Stimulated activated CD4-positive, alpha-beta T cell treated with anti-CD3 and anti-CD28 coated beads, Interleukin-15, amount 100 ng/mL, for 48 hours (primary cell): ENCODE measurements around the gene G6PC1.
"Not testable (repeated sequence)": the region's sequence is repeated elsewhere in the genome, so short reads cannot be mapped to it uniquely, and the experiment has no call there.

ENCODE experiments used
- DNase-seq, 2 donors: peaks; one replicate each; pipeline ENCODE4 v3.0.0-alpha.2; 2020; ENCODE audit warnings: low read depth in 2 of 2

The G6PC1 gene

GRCh38 chr17:42873932-42874695, 26.5 kb upstream of the G6PC1 start:
- not testable (repeated sequence) for DNase-seq

DNA sequence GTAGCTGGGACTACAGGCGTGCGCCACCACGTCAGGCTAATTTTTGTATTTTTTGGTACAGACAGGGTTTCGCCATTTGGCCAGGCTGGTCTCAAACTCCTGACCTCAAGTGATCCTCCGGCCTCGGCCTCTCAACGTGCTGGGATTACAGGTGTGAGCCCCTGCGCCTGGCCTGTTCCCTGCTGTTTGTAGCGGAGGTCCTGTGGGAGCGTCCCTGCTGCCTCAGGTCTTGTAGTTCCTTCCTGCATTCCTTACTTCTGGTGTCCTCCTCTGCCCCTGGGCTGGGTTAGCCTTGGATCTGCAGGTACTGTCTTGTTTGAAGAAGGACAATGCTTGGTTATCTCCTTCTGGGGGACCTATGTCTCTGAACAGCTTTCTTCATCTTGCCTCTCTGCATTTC, 23.6 kb upstream of the G6PC1 start:
- DNase-seq, result no peak

- no peak for DNase-seq
Measured at GRCh38 chr17:42878123-42878880, 22.3 kb upstream of the G6PC1 start.

GRCh38 chr17:42878924-42879595, 21.5 kb upstream of the G6PC1 start:
- no peak for DNase-seq

DNA sequence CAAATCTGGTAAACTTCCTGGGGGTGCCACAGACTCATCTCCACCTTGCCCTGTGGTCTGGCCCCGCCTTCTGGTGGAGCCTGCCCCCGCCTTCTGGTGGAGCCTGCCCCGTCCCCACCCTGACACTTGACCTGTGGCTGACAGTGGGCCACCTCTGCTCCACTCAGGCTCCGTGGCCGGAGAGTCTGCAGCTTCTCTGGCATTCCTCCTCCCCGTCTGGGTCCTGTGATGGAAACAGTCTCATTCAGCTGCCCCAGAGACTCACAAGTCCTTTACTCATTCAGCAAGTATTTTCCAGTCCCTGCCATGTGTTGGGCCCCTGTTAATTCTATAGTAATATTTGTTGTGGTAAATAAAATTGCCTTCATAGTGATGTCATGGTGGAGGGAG, 21.0 kb upstream of the G6PC1 start:
- no peak for DNase-seq

DNA sequence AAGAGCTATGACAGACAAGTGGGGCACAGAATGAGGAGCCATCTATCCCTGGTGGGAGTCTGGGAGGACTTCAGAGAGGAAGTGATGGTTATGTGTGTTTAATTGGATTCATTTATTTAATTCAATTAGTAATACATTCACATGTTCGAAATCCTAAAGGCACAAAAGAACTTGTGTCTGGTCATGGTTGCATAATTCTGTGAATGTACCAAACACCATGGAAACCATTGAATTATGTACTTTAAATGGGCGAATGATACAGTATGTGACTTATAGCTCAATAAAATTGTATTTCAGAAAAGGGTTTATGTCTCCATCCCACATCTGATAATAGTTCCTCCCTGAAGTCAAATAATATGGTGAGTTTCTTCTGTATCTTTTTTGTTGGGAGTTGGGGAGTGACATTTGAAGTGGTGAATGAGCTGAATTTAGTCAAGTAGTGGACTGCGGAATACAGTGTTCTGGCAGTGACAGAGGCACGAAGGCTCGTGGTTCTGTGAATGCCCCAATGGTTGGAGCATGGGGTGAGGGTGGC, 19.8 kb upstream of the G6PC1 start:
- DNase-seq, result no peak

DNA sequence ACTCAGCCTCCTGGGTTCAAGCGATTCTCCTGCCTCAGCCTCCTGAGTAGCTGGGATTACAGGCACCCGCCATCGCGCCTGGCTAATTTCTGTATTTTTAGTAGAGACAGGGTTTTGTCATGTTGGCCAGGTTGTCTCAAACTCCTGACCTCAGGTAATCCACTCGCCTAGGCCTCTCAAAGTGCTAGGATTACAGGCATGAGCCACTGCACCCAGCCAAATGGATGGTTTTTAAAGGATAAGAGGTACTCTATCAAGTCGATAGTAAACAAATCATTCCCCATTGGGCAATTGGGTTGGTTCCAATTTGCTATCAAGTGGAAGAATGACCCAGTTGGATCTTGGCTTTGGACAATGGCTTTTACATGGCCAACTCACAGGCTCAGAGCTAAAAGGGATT, 18.9 kb upstream of the G6PC1 start:
- DNase-seq, result not testable (repeated sequence)

GRCh38 chr17:42882166-42882565, 18.4 kb upstream of the G6PC1 start:
- no peak for DNase-seq

- no peak for DNase-seq
Measured at GRCh38 chr17:42883802-42884558, 16.6 kb upstream of the G6PC1 start.

DNA sequence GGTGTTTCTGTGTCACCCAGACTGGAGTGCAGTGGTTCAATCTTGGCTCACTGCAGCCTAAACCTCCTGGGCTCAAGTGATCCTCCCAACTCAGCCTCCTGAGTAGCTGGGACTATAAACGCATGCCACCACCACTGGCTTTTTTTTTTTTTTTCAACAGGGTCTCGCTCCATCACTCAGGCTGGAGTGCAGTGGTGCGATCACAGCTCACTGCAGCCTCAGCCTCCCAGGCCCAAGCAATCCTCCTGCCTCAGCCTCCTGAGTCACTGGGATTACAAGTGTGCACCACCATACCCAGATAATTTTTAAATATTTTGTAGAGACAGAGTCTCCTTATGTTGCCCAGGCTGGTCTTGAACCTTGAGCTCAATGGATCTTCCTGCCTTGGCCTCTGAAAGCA, 14.8 kb upstream of the G6PC1 start:
- DNase-seq, result not testable (repeated sequence)

DNA sequence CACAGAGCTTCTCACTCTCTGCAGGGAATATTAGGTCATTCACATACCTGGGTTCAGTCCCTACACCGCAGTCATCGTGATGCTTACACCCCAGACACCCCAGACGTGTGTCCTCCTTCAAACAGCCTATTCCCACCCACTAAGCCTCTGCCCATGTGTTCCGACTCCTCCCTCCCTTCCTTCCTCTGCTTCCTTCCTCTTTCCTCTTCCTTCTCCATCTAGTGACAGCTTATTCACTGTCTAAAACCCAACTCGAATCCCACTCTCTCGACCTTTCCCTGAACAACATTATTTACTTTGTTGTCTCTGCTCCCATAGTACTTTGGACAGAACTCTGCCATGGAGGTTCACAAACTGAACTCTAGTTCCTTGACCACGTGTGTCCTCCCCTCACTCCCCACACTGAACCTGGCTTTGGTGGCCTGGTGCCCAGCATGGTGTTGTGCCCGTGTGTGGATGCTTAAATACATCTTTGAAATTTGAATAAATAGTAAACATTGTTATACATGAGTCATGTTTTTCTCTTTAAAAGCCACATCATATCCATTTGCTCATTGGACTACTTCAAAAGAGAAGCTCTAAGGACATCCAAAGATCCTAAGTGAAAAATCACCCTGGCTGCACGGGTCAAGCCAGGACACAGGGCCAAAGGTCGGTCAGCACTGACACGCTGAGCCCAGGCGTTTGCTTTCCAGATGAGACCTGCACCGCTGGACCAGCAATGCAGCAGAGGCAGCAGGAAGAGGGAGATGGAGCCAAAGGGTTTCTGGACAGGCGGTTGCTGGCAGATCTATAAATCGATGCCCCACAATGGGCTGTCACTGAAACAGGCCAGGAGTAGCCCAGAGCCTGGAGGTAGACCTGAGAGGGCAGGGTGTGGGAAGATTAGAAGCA, 14.1 kb upstream of the G6PC1 start:
- no peak for DNase-seq

DNA sequence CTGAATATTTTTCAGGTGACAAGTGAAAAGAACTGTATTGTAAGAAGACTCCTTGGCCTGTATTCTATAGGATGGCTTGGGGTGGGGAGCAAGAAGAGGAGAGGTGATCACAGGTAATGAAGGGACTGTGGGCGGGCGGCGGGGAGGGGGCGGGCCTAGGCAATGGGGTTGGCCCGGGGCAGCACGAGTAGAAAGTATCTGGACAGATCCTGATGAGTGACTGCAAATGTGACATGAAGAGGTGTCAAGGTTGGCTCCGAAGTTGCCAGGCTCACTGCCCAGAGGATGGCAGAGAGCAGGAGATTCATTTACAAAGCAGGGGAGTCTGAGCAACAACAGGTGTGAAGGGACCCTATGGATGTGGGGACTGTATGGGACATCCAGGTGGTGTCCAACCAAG, 10.8 kb upstream of the G6PC1 start:
- DNase-seq, result no peak

GRCh38 chr17:42891539-42892152, 9.0 kb upstream of the G6PC1 start:
- DNase-seq, result no peak

DNA sequence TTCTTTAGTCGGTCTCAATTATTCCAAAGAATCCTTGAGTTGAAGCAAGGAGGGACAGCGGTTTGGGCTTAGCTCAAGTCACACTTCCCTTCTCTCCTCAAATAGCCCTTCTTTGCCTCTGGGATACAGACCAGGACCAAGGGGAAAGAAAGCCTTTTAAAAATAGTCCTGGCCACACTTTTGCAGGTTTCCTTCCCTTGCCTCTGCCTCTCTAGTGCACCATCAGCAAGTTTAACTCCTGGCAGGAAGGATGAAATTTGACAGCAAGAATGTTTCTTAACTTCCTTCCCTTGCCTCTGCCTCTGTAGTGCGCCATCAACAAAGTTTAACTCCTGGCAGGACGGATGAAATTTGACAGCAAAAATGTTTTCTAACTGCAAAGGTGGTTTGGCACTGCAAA, 7.2 kb upstream of the G6PC1 start:
- no peak for DNase-seq

- no peak for DNase-seq
Measured at GRCh38 chr17:42894283-42895184, 6.1 kb upstream of the G6PC1 start.

DNA sequence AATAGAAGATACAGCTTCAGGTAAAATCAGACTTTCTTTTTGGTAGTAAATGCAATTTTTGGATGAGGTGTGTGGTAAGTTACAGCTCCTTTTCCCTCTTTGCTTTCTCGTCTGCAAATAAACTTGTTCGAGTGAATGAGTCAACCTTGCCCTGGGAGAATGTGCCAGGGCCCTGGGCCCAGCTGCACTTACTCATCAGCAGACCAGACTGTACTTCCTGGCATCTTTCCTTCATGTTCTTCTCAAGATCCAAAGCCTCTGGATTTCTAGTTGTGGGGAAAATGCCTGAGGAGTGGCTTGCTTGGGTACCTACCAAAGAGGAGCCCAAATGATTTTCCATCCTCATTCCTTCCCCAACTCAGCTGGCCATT, 5.4 kb upstream of the G6PC1 start:
- DNase-seq, result no peak

- DNase-seq, result no peak
Measured at GRCh38 chr17:42898147-42898811, 2.3 kb upstream of the G6PC1 start.

DNA sequence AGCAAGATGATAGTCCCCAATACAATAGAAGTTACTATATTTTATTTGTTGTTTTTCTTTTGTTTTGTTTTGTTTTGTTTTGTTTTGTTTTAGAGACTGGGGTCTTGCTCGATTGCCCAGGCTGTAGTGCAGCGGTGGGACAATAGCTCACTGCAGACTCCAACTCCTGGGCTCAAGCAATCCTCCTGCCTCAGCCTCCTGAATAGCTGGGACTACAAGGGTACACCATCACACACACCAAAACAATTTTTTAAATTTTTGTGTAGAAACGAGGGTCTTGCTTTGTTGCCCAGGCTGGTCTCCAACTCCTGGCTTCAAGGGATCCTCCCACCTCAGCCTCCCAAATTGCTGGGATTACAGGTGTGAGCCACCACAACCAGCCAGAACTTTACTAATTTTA, 618 bp upstream of the G6PC1 start:
- not testable (repeated sequence) for DNase-seq
